Measurements from ENCODE around the gene NFYC. TPM values are rescaled to one million over a fixed set of nuclear protein-coding genes. Genes with fewer than 3 reads are reported as not detected.

Gene NFYC
- polyA plus RNA-seq, 1 of the 3 experiments (the other 2 are of a cell fraction), result 72.4 TPM

- Histone ChIP-seq H2AFZ (ENCODE audit: low read depth) (no peak overlapping the region), H3K9me3 (no peaks in the 10 kb centered on the region), H3K4me3 (ENCODE audit: low read depth in 2 of 2, low read length in 1 of 2) (no peak overlapping the region), H4K20me1 (ENCODE audit: insufficient read depth) (no peaks in the 10 kb centered on the region), H3F3A (replicated peaks; ENCODE audit: insufficient read depth) (no peaks in the 10 kb centered on the region), H3K9me2 (no peaks in the 10 kb centered on the region), H3K36me3 (replicated peaks in 1 of 2; ENCODE audit: control insufficient read depth in 1 of 2, insufficient read depth in 2 of 2, low read length in 1 of 2) (no peaks in the 10 kb centered on the region), H3K9ac (no peak overlapping the region), H3K79me2 (ENCODE audit: insufficient read depth) (no peaks in the 10 kb centered on the region), H3K4me1 (ENCODE audit: control insufficient read depth in 1 of 2, insufficient read depth in 2 of 2, low read depth in 1 of 2, low read length in 1 of 2) (no peaks in the 10 kb centered on the region), H3K27ac (ENCODE audit: low read depth in 2 of 2, low read length in 1 of 2) (no peak overlapping the region), H3K4me2 (no peak overlapping the region), H3K27me3 (ENCODE audit: insufficient read depth) (no peaks in the 10 kb centered on the region; the same call in 1 of the 2 replicates)
- DNase-seq, result no peak
- TF ChIP-seq POLR2AphosphoS5 (IDR thresholded peaks at IDR 0.05; ENCODE audit: low read depth, low read length) (no peak), PBX3 (IDR thresholded peaks at IDR 0.05) (no peak), CHD2 (IDR thresholded peaks at IDR 0.05; ENCODE audit: low read length, partially characterized antibody) (no peak), MEF2A (IDR thresholded peaks at IDR 0.05; ENCODE audit: borderline replicate concordance, low read depth) (no peak), RAD21 (IDR thresholded peaks at IDR 0.05; ENCODE audit: low read length) (no peak), IRF3 (IDR thresholded peaks at IDR 0.05; ENCODE audit: low read depth, low read length) (no peak), MXI1 (IDR thresholded peaks at IDR 0.05; ENCODE audit: low read depth, low read length) (no peak), CTCF (IDR thresholded peaks at IDR 0.05) (no peak), GABPA (IDR thresholded peaks at IDR 0.05; ENCODE audit: low read depth) (no peak), TAF1 (IDR thresholded peaks at IDR 0.05; ENCODE audit: borderline replicate concordance, low read depth, low read length) (no peak), FOXM1 (IDR thresholded peaks at IDR 0.05; ENCODE audit: low read depth) (no peak), USF2 (IDR thresholded peaks at IDR 0.05; ENCODE audit: borderline replicate concordance, low read depth, low read length) (no peak), GATA2 (CRISPR knock-in tag; IDR thresholded peaks at IDR 0.05) (no peak), EZH2phosphoT487 (IDR thresholded peaks at IDR 0.05; ENCODE audit: borderline replicate concordance, low read depth) (no peak), EP300 (IDR thresholded peaks at IDR 0.05; ENCODE audit: borderline replicate concordance in 1 of 2, low read depth in 1 of 2, low read length in 1 of 2) (no peak), SMC3 (IDR thresholded peaks at IDR 0.05; ENCODE audit: low read depth, low read length) (no peak), FOXJ3 (CRISPR knock-in tag; IDR thresholded peaks at IDR 0.05) (no peak), RCOR1 (IDR thresholded peaks at IDR 0.05; ENCODE audit: low read length) (no peak), USF1 (IDR thresholded peaks at IDR 0.05; ENCODE audit: borderline replicate concordance, low read depth) (no peak), JUND (IDR thresholded peaks at IDR 0.05) (no peak)
- 70% methylated on average over 6 of the region's 6 CpGs for WGBS (ENCODE audit: low lambda C conversion rate)
- CTCF ChIA-PET, result no interaction called here
- POLR2A ChIA-PET, result no interaction called here
These were observed 117.4 kb downstream of the NFYC start for GRCh38 chr1:40808909-40809308.

Measured in SK-N-SH (cell line).